Measurements from ENCODE around the gene LRRTM1.

LRRTM1 gene

GRCh38 chr2:80302314-80303005 lies 2.1 kb downstream of the LRRTM1 start:
- H3K4me3 ChIP-seq (ENCODE audit: low read depth, low read length), result peak overlapping the region; percentile 39

- peak overlapping the region; percentile 20 for H3K4me3 ChIP-seq (ENCODE audit: low read depth, low read length)
Observed at GRCh38 chr2:80302001-80302313, 2.6 kb downstream of the LRRTM1 start.

- H3K4me3 ChIP-seq (ENCODE audit: low read depth, low read length), result no peak overlapping the region
Observed at GRCh38 chr2:80300954-80301353, 3.6 kb downstream of the LRRTM1 start.

- no peak overlapping the region for H3K4me3 ChIP-seq (ENCODE audit: low read depth, low read length)
Observed at GRCh38 chr2:80300346-80300745, 4.2 kb downstream of the LRRTM1 start.

GRCh38 chr2:80299661-80300060 lies 4.9 kb downstream of the LRRTM1 start:
- no peak overlapping the region for H3K4me3 ChIP-seq (ENCODE audit: low read depth, low read length)

- no peak overlapping the region for H3K4me3 ChIP-seq (ENCODE audit: low read depth, low read length)
Observed at GRCh38 chr2:80298954-80299353, 5.6 kb downstream of the LRRTM1 start.

- no peak overlapping the region for H3K4me3 ChIP-seq (ENCODE audit: low read depth, low read length)
Observed at GRCh38 chr2:80293039-80293438, 11.5 kb downstream of the LRRTM1 start.

- H3K4me3 ChIP-seq (ENCODE audit: low read depth, low read length), result no peak overlapping the region
Observed at GRCh38 chr2:80292474-80292873, 12.1 kb downstream of the LRRTM1 start.

GRCh38 chr2:80291656-80292055 lies 12.9 kb downstream of the LRRTM1 start:
- H3K4me3 ChIP-seq (ENCODE audit: low read depth, low read length), result no peak overlapping the region

- H3K4me3 ChIP-seq (ENCODE audit: low read depth, low read length), result no peak overlapping the region
Observed at GRCh38 chr2:80288576-80288975, 16.0 kb downstream of the LRRTM1 start.

GRCh38 chr2:80281049-80281448 lies 23.5 kb downstream of the LRRTM1 start:
- no peak overlapping the region for H3K4me3 ChIP-seq (ENCODE audit: low read depth, low read length)

GRCh38 chr2:80280598-80280997 lies 24.0 kb downstream of the LRRTM1 start:
- no peak overlapping the region for H3K4me3 ChIP-seq (ENCODE audit: low read depth, low read length)

GRCh38 chr2:80269806-80270205 lies 34.7 kb downstream of the LRRTM1 start:
- no peak overlapping the region for H3K4me3 ChIP-seq (ENCODE audit: low read depth, low read length)

GRCh38 chr2:80266231-80266630 lies 38.3 kb downstream of the LRRTM1 start:
- H3K4me3 ChIP-seq (ENCODE audit: low read depth, low read length), result no peak overlapping the region

- H3K4me3 ChIP-seq (ENCODE audit: low read depth, low read length), result no peak overlapping the region
Observed at GRCh38 chr2:80259292-80259691, 45.3 kb downstream of the LRRTM1 start.

- H3K4me3 ChIP-seq (ENCODE audit: low read depth, low read length), result no peak overlapping the region
Observed at GRCh38 chr2:80258793-80259192, 45.8 kb downstream of the LRRTM1 start.

GRCh38 chr2:80258341-80258740 lies 46.2 kb downstream of the LRRTM1 start:
- H3K4me3 ChIP-seq (ENCODE audit: low read depth, low read length), result no peak overlapping the region

GRCh38 chr2:80257450-80257849 lies 47.1 kb downstream of the LRRTM1 start:
- no peak overlapping the region for H3K4me3 ChIP-seq (ENCODE audit: low read depth, low read length)

GRCh38 chr2:80256782-80257167 lies 47.8 kb downstream of the LRRTM1 start:
- no peak overlapping the region for H3K4me3 ChIP-seq (ENCODE audit: low read depth, low read length)

- H3K4me3 ChIP-seq (ENCODE audit: low read depth, low read length), result no peak overlapping the region
Observed at GRCh38 chr2:80255918-80256781, 48.4 kb downstream of the LRRTM1 start.

GRCh38 chr2:80252294-80252986 lies 52.1 kb downstream of the LRRTM1 start:
- H3K4me3 ChIP-seq (ENCODE audit: low read depth, low read length), result no peak overlapping the region

Data from iPS-11a (cell line).